Measurements from ENCODE around the gene PAPOLB. TPM values are rescaled to one million over a fixed set of nuclear protein-coding genes. Genes with fewer than 3 reads are reported as not detected.

The PAPOLB gene
- total RNA-seq, 1 donor from 2014 or later, result 0.13 TPM

- DNase-seq (ENCODE audit: low read depth), result no peak
- Histone ChIP-seq H3K36me3 (ENCODE audit: control insufficient read depth, insufficient read depth, low read length) (no peaks in the 10 kb centered on the region), H3K27me3 (ENCODE audit: control insufficient read depth, insufficient read depth, low read length) (peaks cover 38% of the 10 kb centered on the region), H3K4me3 (ENCODE audit: low read depth, low read length) (no peak overlapping the region)
- TF ChIP-seq CTCF (IDR thresholded peaks at IDR 0.05; ENCODE audit: insufficient read depth, low read length, poor library complexity, severe bottlenecking), result no peak
Observed at GRCh38 chr7:4880218-4880617, 18.4 kb upstream of the PAPOLB start.

GRCh38 chr7:4879396-4880081 lies 17.7 kb upstream of the PAPOLB start:
- Histone ChIP-seq H3K27me3 (ENCODE audit: control insufficient read depth, insufficient read depth, low read length) (peaks cover 38% of the 10 kb centered on the region), H3K4me3 (ENCODE audit: low read depth, low read length) (no peak overlapping the region), H3K36me3 (ENCODE audit: control insufficient read depth, insufficient read depth, low read length) (no peaks in the 10 kb centered on the region)
- TF ChIP-seq CTCF (IDR thresholded peaks at IDR 0.05; ENCODE audit: insufficient read depth, low read length, poor library complexity, severe bottlenecking), result no peak
- DNase-seq (ENCODE audit: low read depth), result no peak

GRCh38 chr7:4878336-4879335 lies 16.8 kb upstream of the PAPOLB start:
- Histone ChIP-seq H3K27me3 (ENCODE audit: control insufficient read depth, insufficient read depth, low read length) (peaks cover 33% of the 10 kb centered on the region), H3K4me3 (ENCODE audit: low read depth, low read length) (no peak overlapping the region), H3K36me3 (ENCODE audit: control insufficient read depth, insufficient read depth, low read length) (no peaks in the 10 kb centered on the region)
- DNase-seq (ENCODE audit: low read depth), result no peak
- no peak for TF ChIP-seq CTCF (IDR thresholded peaks at IDR 0.05; ENCODE audit: insufficient read depth, low read length, poor library complexity, severe bottlenecking)

- TF ChIP-seq CTCF (IDR thresholded peaks at IDR 0.05; ENCODE audit: insufficient read depth, low read length, poor library complexity, severe bottlenecking), result no peak
- Histone ChIP-seq H3K27me3 (ENCODE audit: control insufficient read depth, insufficient read depth, low read length) (peaks cover 18% of the 10 kb centered on the region), H3K36me3 (ENCODE audit: control insufficient read depth, insufficient read depth, low read length) (no peaks in the 10 kb centered on the region), H3K4me3 (ENCODE audit: low read depth, low read length) (no peak overlapping the region)
- no peak for DNase-seq (ENCODE audit: low read depth)
Observed at GRCh38 chr7:4876586-4876985, 14.8 kb upstream of the PAPOLB start.

GRCh38 chr7:4875391-4875790 lies 13.6 kb upstream of the PAPOLB start:
- Histone ChIP-seq H3K27me3 (ENCODE audit: control insufficient read depth, insufficient read depth, low read length) (peaks cover 16% of the 10 kb centered on the region), H3K4me3 (ENCODE audit: low read depth, low read length) (no peak overlapping the region), H3K36me3 (ENCODE audit: control insufficient read depth, insufficient read depth, low read length) (no peaks in the 10 kb centered on the region)
- no peak for DNase-seq (ENCODE audit: low read depth)
- TF ChIP-seq CTCF (IDR thresholded peaks at IDR 0.05; ENCODE audit: insufficient read depth, low read length, poor library complexity, severe bottlenecking), result no peak
